GM23338 (cell line): ENCODE measurements around the gene PAXX. TPM values are rescaled to one million over a fixed set of nuclear protein-coding genes. Genes with fewer than 3 reads are reported as not detected.

Experiments
- ATAC-seq: fragments of 200-7000 bp; cut with Tn5 transposase; 3 replicates; pipeline ENCODE4 v1.9.1; 2020
- DNase-seq: peaks from one replicate; pipeline ENCODE4 v3.0.0-alpha.2; 2015; ENCODE audit warnings: low spot score
- H2AFZ ChIP-seq: fragments of 200-600 bp; sonication (generic); 2 replicates; pipeline ENCODE4 v1.8.0; 2016; ENCODE audit warnings: antibody characterized with exemption, mild to moderate bottlenecking, moderate library complexity
- H3F3A ChIP-seq: fragments of 200-600 bp; sonication (generic); replicated peaks from 2 replicates; pipeline ENCODE4 v1.8.0; 2017; ENCODE audit warnings: antibody characterized with exemption, mixed run types, low read depth
- H3K27ac ChIP-seq: fragments of 200-600 bp; sonication (generic); 2 replicates; pipeline ENCODE4 v1.6.1; 2016; ENCODE audit warnings: low read depth
- H3K27me3 ChIP-seq: fragments of 200-600 bp; sonication (generic); 2 replicates; pipeline ENCODE4 v1.8.0; 2016; ENCODE audit warnings: mild to moderate bottlenecking, mixed run types, moderate library complexity; ENCODE audit not compliant: insufficient read depth
- H3K36me3 ChIP-seq: fragments of 200-600 bp; sonication (generic); 2 replicates; pipeline ENCODE4 v1.8.0; 2016; ENCODE audit warnings: mild to moderate bottlenecking; ENCODE audit not compliant: insufficient read depth
- H3K4me1 ChIP-seq: fragments of 200-600 bp; sonication (generic); 2 replicates; pipeline ENCODE4 v1.8.0; 2016; ENCODE audit warnings: mild to moderate bottlenecking, moderate library complexity; ENCODE audit not compliant: insufficient read depth
- H3K4me2 ChIP-seq: fragments of 200-600 bp; sonication (generic); 2 replicates; pipeline ENCODE4 v1.7.1; 2017; ENCODE audit warnings: mixed run types
- H3K4me3 ChIP-seq: fragments of 200-600 bp; sonication (generic); 2 replicates; pipeline ENCODE4 v1.6.1; 2016; ENCODE audit warnings: mixed run types
- H3K79me2 ChIP-seq: fragments of 200-600 bp; sonication (generic); replicated peaks from 2 replicates; pipeline ENCODE4 v1.8.0; 2017; ENCODE audit warnings: mild to moderate bottlenecking; ENCODE audit not compliant: insufficient read depth
- H3K9me2 ChIP-seq: fragments of 200-600 bp; sonication (generic); 2 replicates; pipeline ENCODE4 v1.8.0; 2017; ENCODE audit not compliant: insufficient read depth
- H4K20me1 ChIP-seq: fragments of 200-600 bp; sonication (generic); replicated peaks from 2 replicates; pipeline ENCODE4 v1.8.0; 2017; ENCODE audit warnings: mild to moderate bottlenecking; ENCODE audit not compliant: insufficient read depth
- H3K27ac Mint-ChIP-seq: 2 replicates; pipeline ENCODE4 v1.8.0; 2020; ENCODE audit warnings: inconsistent platforms, mild to moderate bottlenecking, moderate library complexity, mixed read lengths
- H3K27me3 Mint-ChIP-seq: 3 replicates; pipeline ENCODE4 v1.8.0; 2022; ENCODE audit warnings: low read depth, mild to moderate bottlenecking, moderate library complexity, mixed read lengths, inconsistent platforms; ENCODE audit not compliant: insufficient read depth, poor library complexity
- H3K36me3 Mint-ChIP-seq: 3 replicates; pipeline ENCODE4 v1.8.0; 2021; ENCODE audit warnings: low read depth, mild to moderate bottlenecking, inconsistent platforms, moderate library complexity, mixed read lengths
- H3K4me1 Mint-ChIP-seq: 3 replicates; pipeline ENCODE4 v1.8.0; 2020; ENCODE audit warnings: mild to moderate bottlenecking, inconsistent platforms, mixed read lengths
- H3K4me3 Mint-ChIP-seq: 3 replicates; pipeline ENCODE4 v1.8.0; 2021; ENCODE audit warnings: moderate library complexity, mild to moderate bottlenecking, inconsistent platforms, mixed read lengths
- H3K9me3 Mint-ChIP-seq: 3 replicates; pipeline ENCODE4 v1.8.0; 2020; ENCODE audit warnings: moderate library complexity, mild to moderate bottlenecking, inconsistent platforms, mixed read lengths
- CREB1 ChIP-seq: fragments of 250-450 bp; sonication (Bioruptor Pico); IDR thresholded peaks from 2 replicates; pipeline ENCODE4 v1.5.0; 2020; ENCODE audit warnings: low read depth, mild to moderate bottlenecking, moderate library complexity
- EZH2 ChIP-seq: fragments of 200-600 bp; sonication (generic); IDR thresholded peaks from one replicate; pipeline ENCODE4 v1.8.0; 2017; ENCODE audit warnings: antibody characterized with exemption, mild to moderate bottlenecking, low read depth; ENCODE audit not compliant: unreplicated experiment
- EZH2phosphoT487 ChIP-seq: fragments of 200-600 bp; sonication (generic); IDR thresholded peaks from one replicate; pipeline ENCODE4 v1.8.1; 2018; ENCODE audit warnings: antibody characterized with exemption; ENCODE audit not compliant: unreplicated experiment
- JUNB ChIP-seq: IDR thresholded peaks from one replicate; pipeline ENCODE4 v1.6.1; 2016; ENCODE audit warnings: antibody characterized with exemption; ENCODE audit not compliant: unreplicated experiment
- STAT1 ChIP-seq: IDR thresholded peaks from one replicate; pipeline ENCODE4 v1.6.1; 2016; ENCODE audit warnings: antibody characterized with exemption; ENCODE audit not compliant: unreplicated experiment
- ZNF114 ChIP-seq: fragments of 250-450 bp; sonication (Bioruptor Pico); IDR thresholded peaks from 2 replicates; pipeline ENCODE4 v1.5.0; 2020; ENCODE audit warnings: mild to moderate bottlenecking, moderate library complexity
- ZNF331 ChIP-seq: fragments of 250-450 bp; sonication (Bioruptor Pico); IDR thresholded peaks from 2 replicates; pipeline ENCODE4 v1.5.0; 2020; ENCODE audit warnings: low read depth, mild to moderate bottlenecking, moderate library complexity
- polyA plus RNA-seq: library from polyadenylated mRNA; unstranded; fragments of >200 nt; fragmentation: Nextera tagmentation; extraction: Ambion mirVana; gene quantifications from 2 replicates; pipeline ENCODE4 v1.2.1, GENCODE V29; 2016
- total RNA-seq: library from RNA; depleted of rRNA; stranded (reverse); fragments of >200 nt; shearing (Covaris generic); gene quantifications from 2 replicates; pipeline ENCODE4 v1.2.3, GENCODE V29; 2014
- TF ChIP-seq, protein P1 (sequence below): fragments of 250-450 bp; sonication (Bioruptor Pico); IDR thresholded peaks from 2 replicates; pipeline ENCODE4 v1.5.0; 2020; ENCODE audit warnings: mild to moderate bottlenecking, moderate library complexity
- TF ChIP-seq, protein P2 (sequence below), 2 experiments: fragments of 200-600 bp in 1 of 2; sonication (generic) in 1 of 2; conservative IDR thresholded peaks; 2 replicates each; pipeline versions ENCODE4 v1.5.1 to v1.6.1; 2016 to 2017; ENCODE audit warnings: antibody characterized with exemption in 2 of 2, low read depth in 2 of 2, mild to moderate bottlenecking in 2 of 2, moderate library complexity in 1 of 2
- TF ChIP-seq, protein P3 (sequence below): IDR thresholded peaks from one replicate; pipeline ENCODE4 v1.6.1; 2018; ENCODE audit warnings: antibody characterized with exemption; ENCODE audit not compliant: unreplicated experiment
- TF ChIP-seq, protein P4 (sequence below): IDR thresholded peaks from 2 replicates; pipeline ENCODE4 v1.6.1; 2016; ENCODE audit warnings: antibody characterized with exemption

PAXX gene
- total and polyA plus RNA-seq, 2 experiments from 2014 or later, result 71.5 to 86.0 TPM

DNA sequence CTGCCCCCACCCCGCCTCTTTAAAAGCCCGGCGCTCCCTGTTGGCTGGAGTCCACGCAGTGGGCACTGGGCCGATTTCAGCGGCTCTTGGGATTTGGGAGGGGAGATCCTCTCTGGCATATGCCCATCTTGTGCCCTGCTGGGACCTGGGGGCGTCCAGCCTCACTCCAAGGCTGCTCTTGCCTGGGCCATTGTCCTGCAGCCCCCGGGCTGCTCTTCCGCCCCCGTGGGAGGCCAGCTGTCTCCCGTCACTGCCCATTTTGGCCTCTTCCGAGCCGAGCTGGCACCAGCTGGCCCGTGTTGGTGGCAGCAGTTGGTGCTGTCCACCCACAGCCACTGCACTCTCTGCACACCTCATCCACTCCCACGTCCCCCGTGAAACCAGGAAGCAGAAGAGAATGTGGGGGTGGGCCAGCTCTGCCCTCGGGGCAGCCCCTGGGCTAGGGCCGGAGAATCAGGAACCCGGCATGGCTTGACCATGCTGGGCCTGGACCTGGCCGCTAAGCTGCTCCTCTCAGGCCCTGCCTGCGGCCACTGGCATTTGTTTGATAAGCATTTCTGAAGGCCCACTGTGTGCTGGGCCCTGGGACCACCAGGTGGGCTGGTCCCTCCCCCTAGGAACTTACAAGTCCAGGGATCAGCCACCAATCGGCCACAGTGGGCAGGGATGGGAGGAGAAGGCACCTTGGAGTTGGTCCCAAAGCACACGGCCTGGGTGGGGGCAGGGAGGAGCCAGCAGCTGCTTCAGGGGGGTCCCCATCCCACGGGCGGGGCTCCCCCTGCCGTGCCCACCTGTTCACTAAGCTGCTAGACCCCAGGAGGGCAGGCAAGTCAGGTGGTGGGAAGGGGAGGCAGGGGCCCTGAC, 45.0 kb upstream of the PAXX start:
- Histone ChIP-seq H3K79me2 (0 out of 2 replicates have a peak, but pooled peaks cover 5% of the 10 kb centered on the region), H3K4me1 (peaks cover 9% of the 10 kb centered on the region), H3K4me3 (no peak overlapping the region), H3K36me3 (no peaks in the 10 kb centered on the region), H3F3A (no peaks in the 10 kb centered on the region; the same call in 1 of the 2 replicates), H3K4me2 (no peak overlapping the region), H3K9me2 (no peaks in the 10 kb centered on the region), H4K20me1 (no peaks in the 10 kb centered on the region), H3K27me3 (no peaks in the 10 kb centered on the region), H2AFZ (no peak overlapping the region), H3K27ac (no peak overlapping the region)
- Mint-ChIP-seq H3K4me3 (no peak overlapping the region), H3K27me3 (peaks cover 9% of the 10 kb centered on the region), H3K9me3 (no peaks in the 10 kb centered on the region), H3K27ac (no peak overlapping the region), H3K4me1 (peaks cover 8% of the 10 kb centered on the region), H3K36me3 (no peaks in the 10 kb centered on the region)
- TF ChIP-seq, protein P1, sequence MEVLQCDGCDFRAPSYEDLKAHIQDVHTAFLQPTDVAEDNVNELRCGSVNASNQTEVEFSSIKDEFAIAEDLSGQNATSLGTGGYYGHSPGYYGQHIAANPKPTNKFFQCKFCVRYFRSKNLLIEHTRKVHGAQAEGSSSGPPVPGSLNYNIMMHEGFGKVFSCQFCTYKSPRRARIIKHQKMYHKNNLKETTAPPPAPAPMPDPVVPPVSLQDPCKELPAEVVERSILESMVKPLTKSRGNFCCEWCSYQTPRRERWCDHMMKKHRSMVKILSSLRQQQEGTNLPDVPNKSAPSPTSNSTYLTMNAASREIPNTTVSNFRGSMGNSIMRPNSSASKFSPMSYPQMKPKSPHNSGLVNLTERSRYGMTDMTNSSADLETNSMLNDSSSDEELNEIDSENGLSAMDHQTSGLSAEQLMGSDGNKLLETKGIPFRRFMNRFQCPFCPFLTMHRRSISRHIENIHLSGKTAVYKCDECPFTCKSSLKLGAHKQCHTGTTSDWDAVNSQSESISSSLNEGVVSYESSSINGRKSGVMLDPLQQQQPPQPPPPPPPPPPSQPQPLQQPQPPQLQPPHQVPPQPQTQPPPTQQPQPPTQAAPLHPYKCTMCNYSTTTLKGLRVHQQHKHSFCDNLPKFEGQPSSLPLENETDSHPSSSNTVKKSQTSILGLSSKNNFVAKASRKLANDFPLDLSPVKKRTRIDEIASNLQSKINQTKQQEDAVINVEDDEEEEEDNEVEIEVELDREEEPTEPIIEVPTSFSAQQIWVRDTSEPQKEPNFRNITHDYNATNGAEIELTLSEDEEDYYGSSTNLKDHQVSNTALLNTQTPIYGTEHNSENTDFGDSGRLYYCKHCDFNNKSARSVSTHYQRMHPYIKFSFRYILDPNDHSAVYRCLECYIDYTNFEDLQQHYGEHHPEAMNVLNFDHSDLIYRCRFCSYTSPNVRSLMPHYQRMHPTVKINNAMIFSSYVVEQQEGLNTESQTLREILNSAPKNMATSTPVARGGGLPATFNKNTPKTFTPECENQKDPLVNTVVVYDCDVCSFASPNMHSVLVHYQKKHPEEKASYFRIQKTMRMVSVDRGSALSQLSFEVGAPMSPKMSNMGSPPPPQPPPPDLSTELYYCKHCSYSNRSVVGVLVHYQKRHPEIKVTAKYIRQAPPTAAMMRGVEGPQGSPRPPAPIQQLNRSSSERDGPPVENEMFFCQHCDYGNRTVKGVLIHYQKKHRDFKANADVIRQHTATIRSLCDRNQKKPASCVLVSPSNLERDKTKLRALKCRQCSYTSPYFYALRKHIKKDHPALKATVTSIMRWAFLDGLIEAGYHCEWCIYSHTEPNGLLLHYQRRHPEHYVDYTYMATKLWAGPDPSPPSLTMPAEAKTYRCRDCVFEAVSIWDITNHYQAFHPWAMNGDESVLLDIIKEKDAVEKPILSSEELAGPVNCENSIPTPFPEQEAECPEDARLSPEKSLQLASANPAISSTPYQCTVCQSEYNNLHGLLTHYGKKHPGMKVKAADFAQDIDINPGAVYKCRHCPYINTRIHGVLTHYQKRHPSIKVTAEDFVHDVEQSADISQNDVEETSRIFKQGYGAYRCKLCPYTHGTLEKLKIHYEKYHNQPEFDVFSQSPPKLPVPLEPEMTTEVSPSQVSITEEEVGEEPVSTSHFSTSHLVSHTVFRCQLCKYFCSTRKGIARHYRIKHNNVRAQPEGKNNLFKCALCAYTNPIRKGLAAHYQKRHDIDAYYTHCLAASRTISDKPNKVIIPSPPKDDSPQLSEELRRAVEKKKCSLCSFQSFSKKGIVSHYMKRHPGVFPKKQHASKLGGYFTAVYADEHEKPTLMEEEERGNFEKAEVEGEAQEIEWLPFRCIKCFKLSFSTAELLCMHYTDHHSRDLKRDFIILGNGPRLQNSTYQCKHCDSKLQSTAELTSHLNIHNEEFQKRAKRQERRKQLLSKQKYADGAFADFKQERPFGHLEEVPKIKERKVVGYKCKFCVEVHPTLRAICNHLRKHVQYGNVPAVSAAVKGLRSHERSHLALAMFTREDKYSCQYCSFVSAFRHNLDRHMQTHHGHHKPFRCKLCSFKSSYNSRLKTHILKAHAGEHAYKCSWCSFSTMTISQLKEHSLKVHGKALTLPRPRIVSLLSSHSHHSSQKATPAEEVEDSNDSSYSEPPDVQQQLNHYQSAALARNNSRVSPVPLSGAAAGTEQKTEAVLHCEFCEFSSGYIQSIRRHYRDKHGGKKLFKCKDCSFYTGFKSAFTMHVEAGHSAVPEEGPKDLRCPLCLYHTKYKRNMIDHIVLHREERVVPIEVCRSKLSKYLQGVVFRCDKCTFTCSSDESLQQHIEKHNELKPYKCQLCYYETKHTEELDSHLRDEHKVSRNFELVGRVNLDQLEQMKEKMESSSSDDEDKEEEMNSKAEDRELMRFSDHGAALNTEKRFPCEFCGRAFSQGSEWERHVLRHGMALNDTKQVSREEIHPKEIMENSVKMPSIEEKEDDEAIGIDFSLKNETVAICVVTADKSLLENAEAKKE (CRISPR knock-in tag), result no peak
- TF ChIP-seq CREB1 (no peak), STAT1 (no peak), EZH2 (no peak), EZH2phosphoT487 (no peak), ZNF331 (CRISPR knock-in tag) (no peak), ZNF114 (CRISPR knock-in tag) (no peak), JUNB (no peak)
- TF ChIP-seq, protein P2, sequence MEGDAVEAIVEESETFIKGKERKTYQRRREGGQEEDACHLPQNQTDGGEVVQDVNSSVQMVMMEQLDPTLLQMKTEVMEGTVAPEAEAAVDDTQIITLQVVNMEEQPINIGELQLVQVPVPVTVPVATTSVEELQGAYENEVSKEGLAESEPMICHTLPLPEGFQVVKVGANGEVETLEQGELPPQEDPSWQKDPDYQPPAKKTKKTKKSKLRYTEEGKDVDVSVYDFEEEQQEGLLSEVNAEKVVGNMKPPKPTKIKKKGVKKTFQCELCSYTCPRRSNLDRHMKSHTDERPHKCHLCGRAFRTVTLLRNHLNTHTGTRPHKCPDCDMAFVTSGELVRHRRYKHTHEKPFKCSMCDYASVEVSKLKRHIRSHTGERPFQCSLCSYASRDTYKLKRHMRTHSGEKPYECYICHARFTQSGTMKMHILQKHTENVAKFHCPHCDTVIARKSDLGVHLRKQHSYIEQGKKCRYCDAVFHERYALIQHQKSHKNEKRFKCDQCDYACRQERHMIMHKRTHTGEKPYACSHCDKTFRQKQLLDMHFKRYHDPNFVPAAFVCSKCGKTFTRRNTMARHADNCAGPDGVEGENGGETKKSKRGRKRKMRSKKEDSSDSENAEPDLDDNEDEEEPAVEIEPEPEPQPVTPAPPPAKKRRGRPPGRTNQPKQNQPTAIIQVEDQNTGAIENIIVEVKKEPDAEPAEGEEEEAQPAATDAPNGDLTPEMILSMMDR (conservative IDR thresholded peaks at IDR 0.05; ENCODE audit: low read depth in 2 of 2), result no peak
- TF ChIP-seq, protein P3, sequence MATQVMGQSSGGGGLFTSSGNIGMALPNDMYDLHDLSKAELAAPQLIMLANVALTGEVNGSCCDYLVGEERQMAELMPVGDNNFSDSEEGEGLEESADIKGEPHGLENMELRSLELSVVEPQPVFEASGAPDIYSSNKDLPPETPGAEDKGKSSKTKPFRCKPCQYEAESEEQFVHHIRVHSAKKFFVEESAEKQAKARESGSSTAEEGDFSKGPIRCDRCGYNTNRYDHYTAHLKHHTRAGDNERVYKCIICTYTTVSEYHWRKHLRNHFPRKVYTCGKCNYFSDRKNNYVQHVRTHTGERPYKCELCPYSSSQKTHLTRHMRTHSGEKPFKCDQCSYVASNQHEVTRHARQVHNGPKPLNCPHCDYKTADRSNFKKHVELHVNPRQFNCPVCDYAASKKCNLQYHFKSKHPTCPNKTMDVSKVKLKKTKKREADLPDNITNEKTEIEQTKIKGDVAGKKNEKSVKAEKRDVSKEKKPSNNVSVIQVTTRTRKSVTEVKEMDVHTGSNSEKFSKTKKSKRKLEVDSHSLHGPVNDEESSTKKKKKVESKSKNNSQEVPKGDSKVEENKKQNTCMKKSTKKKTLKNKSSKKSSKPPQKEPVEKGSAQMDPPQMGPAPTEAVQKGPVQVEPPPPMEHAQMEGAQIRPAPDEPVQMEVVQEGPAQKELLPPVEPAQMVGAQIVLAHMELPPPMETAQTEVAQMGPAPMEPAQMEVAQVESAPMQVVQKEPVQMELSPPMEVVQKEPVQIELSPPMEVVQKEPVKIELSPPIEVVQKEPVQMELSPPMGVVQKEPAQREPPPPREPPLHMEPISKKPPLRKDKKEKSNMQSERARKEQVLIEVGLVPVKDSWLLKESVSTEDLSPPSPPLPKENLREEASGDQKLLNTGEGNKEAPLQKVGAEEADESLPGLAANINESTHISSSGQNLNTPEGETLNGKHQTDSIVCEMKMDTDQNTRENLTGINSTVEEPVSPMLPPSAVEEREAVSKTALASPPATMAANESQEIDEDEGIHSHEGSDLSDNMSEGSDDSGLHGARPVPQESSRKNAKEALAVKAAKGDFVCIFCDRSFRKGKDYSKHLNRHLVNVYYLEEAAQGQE, result no peak
- TF ChIP-seq, protein P4, sequence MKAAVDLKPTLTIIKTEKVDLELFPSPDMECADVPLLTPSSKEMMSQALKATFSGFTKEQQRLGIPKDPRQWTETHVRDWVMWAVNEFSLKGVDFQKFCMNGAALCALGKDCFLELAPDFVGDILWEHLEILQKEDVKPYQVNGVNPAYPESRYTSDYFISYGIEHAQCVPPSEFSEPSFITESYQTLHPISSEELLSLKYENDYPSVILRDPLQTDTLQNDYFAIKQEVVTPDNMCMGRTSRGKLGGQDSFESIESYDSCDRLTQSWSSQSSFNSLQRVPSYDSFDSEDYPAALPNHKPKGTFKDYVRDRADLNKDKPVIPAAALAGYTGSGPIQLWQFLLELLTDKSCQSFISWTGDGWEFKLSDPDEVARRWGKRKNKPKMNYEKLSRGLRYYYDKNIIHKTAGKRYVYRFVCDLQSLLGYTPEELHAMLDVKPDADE, result no peak
- ATAC-seq (no peak), DNase-seq (no peak)
